GM13976 (cell line): ENCODE data around the gene FGF6.
"Not testable (repeated sequence)": the region's sequence is repeated elsewhere in the genome, so short reads cannot be mapped to it uniquely, and the experiment has no call there.

Experiments
- DNase-seq: peaks from one replicate; pipeline ENCODE4 v3.0.0; 2012; ENCODE audit warnings: low spot score
- CTCF ChIP-seq: IDR thresholded peaks from 2 replicates; pipeline ENCODE4 v1.5.1; 2012; ENCODE audit warnings: borderline replicate concordance, mild to moderate bottlenecking; ENCODE audit not compliant: insufficient read depth; ENCODE audit errors: extremely low read depth, missing control alignments, control extremely low read depth
- in situ Hi-C: fragments of 300-500 bp; cut with MboI; formaldehyde crosslinking; loops from one replicate; pipeline ENCODE4 v1.12.0; 2022; ENCODE audit warnings: low sequenced_read_pairs, mixed read lengths, inconsistent platforms; ENCODE audit not compliant: unreplicated experiment

The FGF6 gene

DNA sequence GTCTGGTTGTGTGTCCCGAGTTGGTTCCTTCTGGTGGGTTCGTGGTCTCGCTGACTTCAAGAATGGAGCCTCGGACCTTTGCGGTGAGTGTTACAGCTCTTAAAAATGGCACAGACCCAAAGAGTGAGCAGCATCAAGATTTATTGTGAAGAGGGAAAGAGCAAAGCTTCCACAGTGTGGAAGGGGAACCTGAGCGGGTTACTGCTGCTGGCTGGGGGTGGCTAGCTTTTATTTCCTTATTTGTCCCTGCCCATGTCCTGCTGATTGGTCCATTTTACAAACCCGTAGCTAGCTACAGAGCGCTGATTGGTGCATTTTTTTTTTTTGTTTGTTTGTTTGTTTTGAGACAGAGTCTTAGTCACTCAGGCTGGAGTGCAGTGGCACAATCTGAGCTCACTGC lies 29.3 kb downstream of the FGF6 start:
- in situ Hi-C loops, result no loop called here
- DNase-seq, result no peak
- TF ChIP-seq CTCF, result no peak

DNA sequence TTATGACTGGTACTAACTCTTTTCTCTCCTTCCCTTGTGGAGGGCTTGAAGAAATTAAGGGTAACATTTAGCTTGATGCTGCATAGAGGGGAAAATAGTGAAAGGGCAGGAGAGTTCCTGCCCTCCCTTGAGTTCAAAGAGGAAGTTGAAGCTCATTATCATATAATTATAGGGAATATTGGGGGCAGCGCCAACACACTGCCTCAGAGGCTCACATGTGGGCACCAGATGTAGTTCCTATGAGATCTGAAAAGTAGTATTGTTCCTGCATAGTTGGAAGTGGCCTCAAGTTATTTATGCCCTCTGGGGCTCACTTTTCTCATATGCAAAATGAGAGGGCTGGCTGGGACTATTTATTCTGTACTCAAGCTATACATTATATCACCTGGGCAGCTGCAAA lies 33.1 kb downstream of the FGF6 start:
- no peak for TF ChIP-seq CTCF
- no peak for DNase-seq
- in situ Hi-C loops, result no loop called here

- DNase-seq, result no peak
- in situ Hi-C loops, result no loop called here
- no peak for TF ChIP-seq CTCF
These were observed 33.6 kb downstream of the FGF6 start for GRCh38 chr12:4412056-4412455.

DNA sequence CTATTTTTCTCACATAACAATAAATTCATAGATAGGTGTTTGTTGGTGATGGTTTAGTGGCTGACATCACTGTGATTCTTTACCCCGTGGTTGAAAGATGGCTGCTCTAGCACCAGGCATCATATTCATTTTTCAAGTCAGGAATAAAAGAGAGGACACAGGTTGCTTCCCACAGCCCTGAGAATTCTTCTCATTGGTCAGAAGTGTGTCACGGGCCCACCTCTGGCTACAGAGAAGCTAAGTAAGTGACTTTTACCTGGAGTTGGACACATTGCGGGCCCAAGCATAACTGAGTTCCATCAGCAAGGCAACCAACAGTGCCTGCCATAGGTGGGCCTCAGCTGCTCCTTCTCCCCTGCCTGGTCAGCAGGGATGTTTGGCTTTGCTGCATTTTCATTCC lies 38.5 kb downstream of the FGF6 start:
- DNase-seq, result no peak
- in situ Hi-C loops, result no loop called here
- TF ChIP-seq CTCF, result no peak

- in situ Hi-C loops, DNase-seq: not testable (repeated sequence)
These were observed 40.6 kb downstream of the FGF6 start for GRCh38 chr12:4404877-4405637.

- no peak for TF ChIP-seq CTCF
- in situ Hi-C loops, result no loop called here
These were observed 42.6 kb downstream of the FGF6 start for GRCh38 chr12:4402996-4403395.

GRCh38 chr12:4401117-4401516 lies 44.5 kb downstream of the FGF6 start:
- in situ Hi-C loops, result no loop called here
- TF ChIP-seq CTCF, result no peak
- no peak for DNase-seq

More at GRCh38 chr12:4402996-4403395, 42.6 kb downstream of the FGF6 start:
- no peak for DNase-seq
